Mammary epithelial cell (primary cell): ENCODE measurements around the gene FBXL5.

ENCODE experiments used
- EZH2 ChIP-seq: IDR thresholded peaks from 2 replicates; pipeline ENCODE4 v1.6.1; 2012; ENCODE audit warnings: low read length, inconsistent platforms, borderline replicate concordance
- TF ChIP-seq, protein P1 (sequence below), 2 donors: IDR thresholded peaks in 1 of 2; conservative IDR thresholded peaks in 1 of 2; 2 replicates each; pipeline ENCODE4 v1.5.1; 2011 to 2012; ENCODE audit warnings: inconsistent platforms in 2 of 2, low read length in 2 of 2, mild to moderate bottlenecking in 2 of 2, control low read depth in 1 of 2, low read depth in 1 of 2; ENCODE audit not compliant: insufficient read depth in 1 of 2; ENCODE audit errors: extremely low read depth in 1 of 2

DNA sequence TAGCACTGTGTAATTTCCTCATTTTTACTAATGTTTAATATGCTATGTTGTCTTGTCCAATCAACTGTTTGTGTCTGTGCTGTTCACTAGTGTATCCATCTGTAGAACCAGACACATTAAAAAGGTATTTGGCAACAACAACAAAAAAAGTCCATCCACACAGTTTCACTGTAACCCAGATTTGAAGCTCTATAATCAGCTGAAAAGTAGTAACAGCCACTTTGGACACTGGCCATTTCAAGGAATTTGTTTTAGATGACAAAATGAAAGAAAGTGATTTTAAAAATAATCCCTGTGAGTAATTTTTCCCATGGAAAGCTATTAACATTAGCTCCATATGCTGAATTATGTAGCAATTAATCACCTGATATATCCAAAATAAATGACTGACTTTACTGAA, 2.2 kb upstream of the FBXL5 start:
- TF ChIP-seq EZH2, result no peak
- TF ChIP-seq, protein P1, sequence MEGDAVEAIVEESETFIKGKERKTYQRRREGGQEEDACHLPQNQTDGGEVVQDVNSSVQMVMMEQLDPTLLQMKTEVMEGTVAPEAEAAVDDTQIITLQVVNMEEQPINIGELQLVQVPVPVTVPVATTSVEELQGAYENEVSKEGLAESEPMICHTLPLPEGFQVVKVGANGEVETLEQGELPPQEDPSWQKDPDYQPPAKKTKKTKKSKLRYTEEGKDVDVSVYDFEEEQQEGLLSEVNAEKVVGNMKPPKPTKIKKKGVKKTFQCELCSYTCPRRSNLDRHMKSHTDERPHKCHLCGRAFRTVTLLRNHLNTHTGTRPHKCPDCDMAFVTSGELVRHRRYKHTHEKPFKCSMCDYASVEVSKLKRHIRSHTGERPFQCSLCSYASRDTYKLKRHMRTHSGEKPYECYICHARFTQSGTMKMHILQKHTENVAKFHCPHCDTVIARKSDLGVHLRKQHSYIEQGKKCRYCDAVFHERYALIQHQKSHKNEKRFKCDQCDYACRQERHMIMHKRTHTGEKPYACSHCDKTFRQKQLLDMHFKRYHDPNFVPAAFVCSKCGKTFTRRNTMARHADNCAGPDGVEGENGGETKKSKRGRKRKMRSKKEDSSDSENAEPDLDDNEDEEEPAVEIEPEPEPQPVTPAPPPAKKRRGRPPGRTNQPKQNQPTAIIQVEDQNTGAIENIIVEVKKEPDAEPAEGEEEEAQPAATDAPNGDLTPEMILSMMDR (conservative IDR thresholded peaks at IDR 0.05 in 1 of 2, IDR thresholded peaks at IDR 0.05 in 1 of 2; ENCODE audit: extremely low read depth in 1 of 2, insufficient read depth in 1 of 2, low read depth in 1 of 2, low read length in 2 of 2), result no peak
